Activated CD8-positive, alpha-beta T cell treated with anti-CD3 and anti-CD28 coated beads, Interleukin-2, amount 10 ng/mL, durations not matched to agents 7 days and 5 days (primary cell): ENCODE results near the gene APOBEC4. TPM values are rescaled to one million over a fixed set of nuclear protein-coding genes. Genes with fewer than 3 reads are reported as not detected.

Experiments
- ATAC-seq: fragments of 150-1000 bp; cut with Tn5 transposase; one replicate; pipeline ENCODE4 v1.10.0; 2021; ENCODE audit warnings: moderate library complexity
- CTCF ChIA-PET: fragments of 350-600 bp; sonication (Branson Sonifier 250); formaldehyde crosslinking; loops from one replicate; lab custom pipeline; 2021; ENCODE audit warnings: antibody characterized with exemption; lab: Charles Lee
- POLR2A ChIA-PET: fragments of 350-600 bp; sonication (Branson Sonifier 250); formaldehyde crosslinking; loops from one replicate; lab custom pipeline; 2021; ENCODE audit warnings: antibody characterized with exemption; lab: Charles Lee
- DNase-seq: peaks from one replicate; pipeline ENCODE4 v3.0.0-alpha.2; 2020
- H3K27ac Mint-ChIP-seq: one replicate; pipeline ENCODE4 v1.8.0; 2021; ENCODE audit warnings: mild to moderate bottlenecking, mixed read lengths
- H3K27me3 Mint-ChIP-seq: one replicate; pipeline ENCODE4 v1.8.0; 2021; ENCODE audit warnings: low read depth, mixed read lengths
- H3K36me3 Mint-ChIP-seq: one replicate; pipeline ENCODE4 v1.8.0; 2021; ENCODE audit warnings: low read depth, mixed read lengths
- H3K4me1 Mint-ChIP-seq: one replicate; pipeline ENCODE4 v1.8.0; 2021; ENCODE audit warnings: low read depth, mixed read lengths
- H3K4me3 Mint-ChIP-seq: one replicate; pipeline ENCODE4 v1.8.0; 2021; ENCODE audit warnings: mild to moderate bottlenecking, mixed read lengths
- H3K9me3 Mint-ChIP-seq: one replicate; pipeline ENCODE4 v1.8.0; 2022; ENCODE audit warnings: mixed read lengths; ENCODE audit not compliant: insufficient read depth
- total RNA-seq, 2 experiments: library from RNA; stranded (reverse); gene quantifications; one replicate each; pipeline ENCODE4 v1.2.3, GENCODE V29; 2021

The APOBEC4 gene
- total RNA-seq, 2 experiments from 2014 or later: not detected

GRCh38 chr1:183600136-183600535 is 53.0 kb downstream of the APOBEC4 start:
- no peak overlapping the region for H3K27ac Mint-ChIP-seq
- ATAC-seq (no peak), DNase-seq (no peak)
- peaks cover 5% of the 10 kb centered on the region for H3K27me3 Mint-ChIP-seq
- ChIA-PET CTCF (interaction anchor here (2.8 kb wide), 1 partner anchor 20 kb away, joined by 10 read pairs; no protein-coding TSS in a partner anchor), POLR2A (interaction anchor here (0.8 to 2.9 kb wide), 2 partner anchors 11 to 20 kb away, joined by 3 to 12 read pairs; partner anchors contain the start of gene NCF2)
- peaks cover 32% of the 10 kb centered on the region for H3K4me1 Mint-ChIP-seq
- no peak overlapping the region for H3K4me3 Mint-ChIP-seq
- no peaks in the 10 kb centered on the region for H3K9me3 Mint-ChIP-seq
- H3K36me3 Mint-ChIP-seq: no peaks in the 10 kb centered on the region

- CTCF ChIA-PET: interaction anchor here (0.8 to 2.8 kb wide), 6 partner anchors 9 to 87 kb away, joined by 3 to 10 read pairs (median 4); no protein-coding TSS in a partner anchor
- H3K27me3 Mint-ChIP-seq: peaks cover 5% of the 10 kb centered on the region
- peak overlapping the region; percentile 10 for H3K27ac Mint-ChIP-seq
- DNase-seq (no peak), ATAC-seq (peak; percentile 67)
- H3K4me3 Mint-ChIP-seq: no peak overlapping the region
- POLR2A ChIA-PET: no interaction called here
- H3K9me3 Mint-ChIP-seq: no peaks in the 10 kb centered on the region
- H3K36me3 Mint-ChIP-seq: no peaks in the 10 kb centered on the region
- peaks cover 20% of the 10 kb centered on the region for H3K4me1 Mint-ChIP-seq
Measured at GRCh38 chr1:183598386-183598785, 54.7 kb downstream of the APOBEC4 start.

DNA sequence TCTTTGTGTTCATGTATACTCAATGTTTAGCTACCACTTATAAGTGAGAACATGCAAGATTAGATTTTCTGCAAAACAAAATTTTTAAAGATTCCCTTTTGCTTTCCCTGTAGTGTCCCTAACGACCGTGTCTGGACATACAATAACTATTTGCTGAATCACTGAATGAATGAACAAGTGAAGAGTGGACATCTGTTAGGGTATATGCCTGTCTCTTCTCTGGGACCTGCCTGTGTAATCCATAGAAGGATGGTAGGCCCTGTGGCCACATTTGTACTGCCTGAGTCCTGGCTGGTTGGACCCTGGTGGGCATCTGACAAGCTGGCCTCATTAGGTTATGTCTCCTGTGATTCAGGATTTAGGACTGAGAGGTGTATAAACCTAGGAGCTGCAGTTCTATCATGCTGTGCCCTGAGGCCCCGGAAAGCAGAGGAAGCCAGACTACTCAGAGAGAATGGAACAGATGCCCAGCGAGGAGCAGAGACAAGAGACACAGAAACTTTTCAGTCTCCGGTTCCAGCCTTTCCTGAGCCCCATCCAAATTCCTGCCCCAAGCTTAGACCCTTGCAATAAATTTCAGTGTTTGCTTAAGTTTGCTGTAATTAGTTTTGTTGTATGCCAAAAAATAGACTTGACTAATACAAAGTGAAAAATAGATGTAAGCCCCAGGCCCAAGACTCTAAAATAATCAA is 55.3 kb downstream of the APOBEC4 start:
- POLR2A ChIA-PET: no interaction called here
- Mint-ChIP-seq H3K4me3 (no peak overlapping the region), H3K4me1 (peaks cover 23% of the 10 kb centered on the region), H3K27me3 (peaks cover 5% of the 10 kb centered on the region), H3K27ac (no peak overlapping the region), H3K36me3 (no peaks in the 10 kb centered on the region), H3K9me3 (no peaks in the 10 kb centered on the region)
- CTCF ChIA-PET: interaction anchor here (1.3 to 2.8 kb wide), 3 partner anchors 9 to 87 kb away, joined by 4 to 10 read pairs (median 5); no protein-coding TSS in a partner anchor
- DNase-seq (no peak), ATAC-seq (no peak)

- Mint-ChIP-seq H3K4me3 (no peak overlapping the region), H3K27me3 (peaks cover 5% of the 10 kb centered on the region), H3K27ac (no peak overlapping the region), H3K36me3 (no peaks in the 10 kb centered on the region), H3K9me3 (no peaks in the 10 kb centered on the region), H3K4me1 (peaks cover 23% of the 10 kb centered on the region)
- DNase-seq (no peak), ATAC-seq (no peak)
- ChIA-PET CTCF (no interaction called here), POLR2A (no interaction called here)
Measured at GRCh38 chr1:183596500-183596899, 56.6 kb downstream of the APOBEC4 start.

Other genes starting within 250 kb of the APOBEC4 start
- not detected for gene NMNAT2, start 234.9 kb downstream of the APOBEC4 start, total RNA-seq
- gene SMG7, start 180.8 kb downstream of the APOBEC4 start, total RNA-seq: 10 to 100 TPM; 80.8 to 88.6 TPM
- gene NCF2, start 62.9 kb downstream of the APOBEC4 start, total RNA-seq: 10 to 100 TPM in 1 of 2 experiments, 1 to 10 TPM in 1; 9.2 to 10.3 TPM
- 100 to 1,000 TPM; 271 to 274 TPM for gene ARPC5, start 17.5 kb downstream of the APOBEC4 start, total RNA-seq
- gene RGL1, start 151.8 kb upstream of the APOBEC4 start, total RNA-seq: 1 to 10 TPM; 1.3 to 1.4 TPM